HEK293 (cell line): ENCODE data around the gene PLOD3.

Source experiments
- BCL6B ChIP-seq: fragments of 450-650 bp; formaldehyde crosslinking; IDR thresholded peaks from 2 replicates; pipeline ENCODE4 v1.5.1; 2017; ENCODE audit warnings: missing biosample characterization, missing genetic modification characterization
- CTCF ChIP-seq: fragments of 450-650 bp; formaldehyde crosslinking; IDR thresholded peaks from 2 replicates; pipeline ENCODE4 v1.5.1; 2016; ENCODE audit warnings: missing biosample characterization, missing genetic modification characterization
- EGR2 ChIP-seq: fragments of 450-650 bp; formaldehyde crosslinking; IDR thresholded peaks from 2 replicates; pipeline ENCODE4 v1.5.1; 2016; ENCODE audit warnings: low read depth, missing biosample characterization, missing genetic modification characterization
- GLIS1 ChIP-seq: fragments of 450-650 bp; formaldehyde crosslinking; IDR thresholded peaks from 2 replicates; pipeline ENCODE4 v1.5.1; 2016; ENCODE audit warnings: missing biosample characterization, missing genetic modification characterization
- KLF8 ChIP-seq: fragments of 450-650 bp; formaldehyde crosslinking; IDR thresholded peaks from 2 replicates; pipeline ENCODE4 v1.5.1; 2016; ENCODE audit warnings: missing biosample characterization, missing genetic modification characterization
- REPIN1 ChIP-seq: fragments of 450-650 bp; formaldehyde crosslinking; IDR thresholded peaks from 2 replicates; pipeline ENCODE4 v1.5.1; 2017; ENCODE audit warnings: missing biosample characterization, missing genetic modification characterization, low read depth
- SCRT2 ChIP-seq: fragments of 450-650 bp; formaldehyde crosslinking; IDR thresholded peaks from 2 replicates; pipeline ENCODE4 v1.5.1; 2016; ENCODE audit warnings: missing biosample characterization, missing genetic modification characterization
- SP2 ChIP-seq: fragments of 450-650 bp; formaldehyde crosslinking; IDR thresholded peaks from 2 replicates; pipeline ENCODE4 v1.5.1; 2016; ENCODE audit warnings: missing biosample characterization, missing genetic modification characterization
- SP7 ChIP-seq: fragments of 450-650 bp; formaldehyde crosslinking; IDR thresholded peaks from 2 replicates; pipeline ENCODE4 v1.5.1; 2016; ENCODE audit warnings: missing biosample characterization, missing genetic modification characterization
- YY1 ChIP-seq: fragments of 450-650 bp; formaldehyde crosslinking; IDR thresholded peaks from 2 replicates; pipeline ENCODE4 v1.5.1; 2018; ENCODE audit warnings: missing biosample characterization, missing genetic modification characterization
- ZNF10 ChIP-seq: fragments of 450-650 bp; formaldehyde crosslinking; IDR thresholded peaks from 2 replicates; pipeline ENCODE4 v1.5.1; 2017; ENCODE audit warnings: missing biosample characterization, missing genetic modification characterization
- ZNF174 ChIP-seq: fragments of 450-650 bp; formaldehyde crosslinking; IDR thresholded peaks from 2 replicates; pipeline ENCODE4 v1.5.0; 2017; ENCODE audit warnings: missing biosample characterization, mild to moderate bottlenecking, missing genetic modification characterization
- ZNF24 ChIP-seq: fragments of 450-650 bp; formaldehyde crosslinking; IDR thresholded peaks from 2 replicates; pipeline ENCODE4 v1.5.1; 2016; ENCODE audit warnings: missing biosample characterization, missing genetic modification characterization
- ZNF280D ChIP-seq: fragments of 450-650 bp; formaldehyde crosslinking; IDR thresholded peaks from 2 replicates; pipeline ENCODE4 v1.5.1; 2016; ENCODE audit warnings: missing biosample characterization, missing genetic modification characterization
- ZNF335 ChIP-seq: fragments of 450-650 bp; formaldehyde crosslinking; conservative IDR thresholded peaks from 2 replicates; pipeline ENCODE4 v1.5.1; 2016; ENCODE audit warnings: missing biosample characterization, missing genetic modification characterization
- ZNF394 ChIP-seq: fragments of 450-650 bp; formaldehyde crosslinking; IDR thresholded peaks from 2 replicates; pipeline ENCODE4 v1.5.1; 2016; ENCODE audit warnings: missing biosample characterization, missing genetic modification characterization, mild to moderate bottlenecking, moderate library complexity, borderline replicate concordance
- ZNF423 ChIP-seq: fragments of 450-650 bp; formaldehyde crosslinking; IDR thresholded peaks from 2 replicates; pipeline ENCODE4 v1.5.1; 2016; ENCODE audit warnings: missing biosample characterization, missing genetic modification characterization
- ZNF48 ChIP-seq: fragments of 450-650 bp; formaldehyde crosslinking; IDR thresholded peaks from 2 replicates; pipeline ENCODE4 v1.5.1; 2016; ENCODE audit warnings: missing biosample characterization, missing genetic modification characterization
- ZNF488 ChIP-seq: fragments of 450-650 bp; formaldehyde crosslinking; IDR thresholded peaks from 2 replicates; pipeline ENCODE4 v1.5.1; 2016; ENCODE audit warnings: missing biosample characterization, missing genetic modification characterization
- ZNF514 ChIP-seq: fragments of 450-650 bp; formaldehyde crosslinking; IDR thresholded peaks from 2 replicates; pipeline ENCODE4 v1.5.1; 2016; ENCODE audit warnings: missing biosample characterization, missing genetic modification characterization
- ZNF530 ChIP-seq: fragments of 450-650 bp; formaldehyde crosslinking; IDR thresholded peaks from 2 replicates; pipeline ENCODE4 v1.5.1; 2016; ENCODE audit warnings: low read depth, missing biosample characterization, missing genetic modification characterization
- ZNF561 ChIP-seq: fragments of 450-650 bp; IDR thresholded peaks from 2 replicates; pipeline ENCODE4 v1.5.1; 2018; ENCODE audit warnings: missing biosample characterization, missing genetic modification characterization, borderline replicate concordance
- ZNF629 ChIP-seq: fragments of 450-650 bp; formaldehyde crosslinking; IDR thresholded peaks from 2 replicates; pipeline ENCODE4 v1.5.1; 2017; ENCODE audit warnings: missing biosample characterization, missing genetic modification characterization
- ZNF639 ChIP-seq: fragments of 450-650 bp; formaldehyde crosslinking; IDR thresholded peaks from 2 replicates; pipeline ENCODE4 v1.5.1; 2016; ENCODE audit warnings: missing biosample characterization, missing genetic modification characterization
- ZNF658 ChIP-seq: fragments of 450-650 bp; formaldehyde crosslinking; IDR thresholded peaks from 2 replicates; pipeline ENCODE4; 2016; ENCODE audit warnings: missing biosample characterization, missing genetic modification characterization
- ZNF704 ChIP-seq: fragments of 450-650 bp; formaldehyde crosslinking; IDR thresholded peaks from 2 replicates; pipeline ENCODE4 v1.5.1; 2016; ENCODE audit warnings: missing biosample characterization, missing genetic modification characterization
- ZNF707 ChIP-seq: fragments of 450-650 bp; formaldehyde crosslinking; IDR thresholded peaks from 2 replicates; pipeline ENCODE4 v1.5.1; 2016; ENCODE audit warnings: missing biosample characterization, missing genetic modification characterization
- ZNF747 ChIP-seq: fragments of 450-650 bp; formaldehyde crosslinking; IDR thresholded peaks from 2 replicates; pipeline ENCODE4 v1.5.1; 2016; ENCODE audit warnings: missing biosample characterization, missing genetic modification characterization
- ZNF768 ChIP-seq: fragments of 450-650 bp; formaldehyde crosslinking; IDR thresholded peaks from 2 replicates; pipeline ENCODE4 v1.5.1; 2018; ENCODE audit warnings: missing biosample characterization, mild to moderate bottlenecking, missing genetic modification characterization
- ZSCAN30 ChIP-seq: fragments of 450-650 bp; IDR thresholded peaks from 2 replicates; pipeline ENCODE4 v1.5.1; 2018; ENCODE audit warnings: missing biosample characterization, mild to moderate bottlenecking, missing genetic modification characterization, moderate library complexity

The PLOD3 gene

GRCh38 chr7:101166909-101167644 is 50.3 kb downstream of the PLOD3 start (continued):
- TF ChIP-seq SCRT2 (no peak), ZNF488 (no peak), ZNF24 (no peak), ZNF514 (no peak), ZNF423 (tag by site-specific recombination) (no peak), ZNF48 (tag by site-specific recombination) (no peak), ZNF10 (tag by site-specific recombination) (no peak), ZSCAN30 (tag by site-specific recombination) (no peak), ZNF561 (tag by site-specific recombination) (no peak), BCL6B (tag by site-specific recombination) (no peak), KLF8 (tag by site-specific recombination) (0 out of 2 replicates have a peak, but pooled peaks have one; percentile 38), ZNF174 (tag by site-specific recombination) (no peak), SP7 (tag by site-specific recombination) (peak; percentile 61), ZNF658 (tag by site-specific recombination) (no peak), GLIS1 (tag by site-specific recombination) (no peak), CTCF (tag by site-specific recombination) (no peak), YY1 (tag by site-specific recombination) (no peak), ZNF629 (peak; percentile 39; the same call in 1 of the 2 replicates), ZNF530 (tag by site-specific recombination) (no peak), ZNF335 (tag by site-specific recombination) (no peak; the same call in 1 of the 2 replicates), ZNF639 (tag by site-specific recombination) (no peak; the same call in 1 of the 2 replicates), ZNF707 (tag by site-specific recombination) (no peak), ZNF704 (tag by site-specific recombination) (no peak), REPIN1 (tag by site-specific recombination) (no peak), ZNF768 (tag by site-specific recombination) (no peak), ZNF280D (tag by site-specific recombination) (no peak), EGR2 (tag by site-specific recombination) (peak; percentile 85), ZNF747 (tag by site-specific recombination) (no peak), ZNF394 (tag by site-specific recombination) (no peak), SP2 (tag by site-specific recombination) (peak; percentile 34)
